ENCODE measurements around the gene ELMO3.

The ELMO3 gene

GRCh38 chr16:67176662-67177061, 22.3 kb upstream of the ELMO3 start:
- H3K4me1 ChIP-seq (ENCODE audit: insufficient read depth, low read length): peaks cover 9% of the 10 kb centered on the region; the same call in 1 of the 2 replicates
- no peak overlapping the region for H3K27ac ChIP-seq (ENCODE audit: low read length)
- H3K9me3 ChIP-seq (ENCODE audit: insufficient read depth, low read depth, low read length): no peaks in the 10 kb centered on the region
- no peaks in the 10 kb centered on the region for H3K36me3 ChIP-seq (ENCODE audit: insufficient read depth, low read depth, low read length)
- no peak overlapping the region for H3K9ac ChIP-seq (ENCODE audit: low read depth, low read length)
- no peak overlapping the region for H3K4me3 ChIP-seq (ENCODE audit: low read length)
- H3K27me3 ChIP-seq (ENCODE audit: insufficient read depth, low read length): peaks cover 77% of the 10 kb centered on the region

GRCh38 chr16:67177743-67178699, 20.9 kb upstream of the ELMO3 start:
- Histone ChIP-seq H3K4me1 (ENCODE audit: insufficient read depth, low read length) (peaks cover 9% of the 10 kb centered on the region; the same call in 1 of the 2 replicates), H3K27ac (ENCODE audit: low read length) (no peak overlapping the region), H3K4me3 (ENCODE audit: low read length) (peak overlapping the region; percentile 64), H3K27me3 (ENCODE audit: insufficient read depth, low read length) (peaks cover 63% of the 10 kb centered on the region), H3K9ac (ENCODE audit: low read depth, low read length) (no peak overlapping the region; the same call in 1 of the 2 replicates), H3K36me3 (ENCODE audit: insufficient read depth, low read depth, low read length) (no peaks in the 10 kb centered on the region), H3K9me3 (ENCODE audit: insufficient read depth, low read depth, low read length) (no peaks in the 10 kb centered on the region)

DNA sequence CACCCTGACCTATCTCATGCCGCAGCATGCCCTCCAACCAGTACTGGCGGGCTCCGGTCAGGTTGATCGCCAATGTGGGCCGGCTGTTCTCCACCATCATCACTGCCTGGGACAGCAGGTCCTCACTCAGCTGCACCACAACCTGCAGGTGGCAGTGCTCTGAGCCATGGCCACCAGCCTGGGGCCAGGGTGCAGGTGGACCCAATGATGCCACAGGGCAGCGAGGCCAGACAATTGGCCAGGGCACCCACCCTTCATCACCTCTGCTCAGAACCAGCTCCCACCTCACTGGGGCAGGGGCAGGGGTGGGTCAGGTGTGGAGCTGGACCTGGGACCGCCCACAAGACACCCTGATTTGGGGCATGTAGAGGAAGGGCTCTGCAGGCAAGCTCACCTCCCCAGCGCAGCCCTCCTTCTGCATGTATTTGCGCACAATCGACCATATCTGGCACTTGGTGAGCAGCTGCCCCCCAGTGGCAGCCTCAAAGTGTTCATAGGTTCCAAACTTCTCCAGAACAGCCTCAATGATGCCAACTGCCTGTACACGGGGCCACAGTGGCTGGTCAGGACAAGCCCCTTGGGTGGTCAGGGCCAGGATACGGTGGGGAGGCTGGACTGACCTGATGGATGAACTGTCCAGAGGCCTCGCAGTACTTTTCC, 19.4 kb upstream of the ELMO3 start:
- Histone ChIP-seq H3K4me1 (ENCODE audit: insufficient read depth, low read length) (peaks cover 4% of the 10 kb centered on the region; the same call in 1 of the 2 replicates), H3K9ac (ENCODE audit: low read depth, low read length) (no peak overlapping the region), H3K4me3 (ENCODE audit: low read length) (no peak overlapping the region), H3K36me3 (ENCODE audit: insufficient read depth, low read depth, low read length) (no peaks in the 10 kb centered on the region), H3K9me3 (ENCODE audit: insufficient read depth, low read depth, low read length) (no peaks in the 10 kb centered on the region), H3K27ac (ENCODE audit: low read length) (no peak overlapping the region), H3K27me3 (ENCODE audit: insufficient read depth, low read length) (peaks cover 54% of the 10 kb centered on the region)

DNA sequence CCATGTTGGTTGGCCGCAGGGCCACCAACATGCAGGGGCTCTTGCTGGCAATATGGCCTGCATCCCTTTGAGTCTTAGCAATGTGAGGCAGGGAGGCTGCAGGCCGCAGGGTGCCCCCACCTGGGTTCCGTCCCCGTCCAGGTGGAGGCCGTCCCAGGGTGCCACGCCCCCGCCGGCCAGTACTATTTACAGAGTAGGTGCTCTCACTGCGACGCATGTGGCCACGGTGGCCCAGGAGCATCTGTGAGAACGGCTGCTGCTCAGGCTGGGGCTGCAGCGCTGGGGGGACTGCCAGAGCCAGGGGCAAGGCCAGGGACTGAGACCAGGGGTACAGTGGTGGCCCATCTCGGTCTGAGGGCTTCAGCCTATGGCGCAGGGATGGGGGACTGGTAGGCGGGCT, 18.8 kb upstream of the ELMO3 start:
- peaks cover 54% of the 10 kb centered on the region for H3K27me3 ChIP-seq (ENCODE audit: insufficient read depth, low read length)
- no peak overlapping the region for H3K9ac ChIP-seq (ENCODE audit: low read depth, low read length)
- no peaks in the 10 kb centered on the region for H3K36me3 ChIP-seq (ENCODE audit: insufficient read depth, low read depth, low read length)
- peaks cover 4% of the 10 kb centered on the region; the same call in 1 of the 2 replicates for H3K4me1 ChIP-seq (ENCODE audit: insufficient read depth, low read length)
- H3K4me3 ChIP-seq (ENCODE audit: low read length): no peak overlapping the region
- no peak overlapping the region for H3K27ac ChIP-seq (ENCODE audit: low read length)
- H3K9me3 ChIP-seq (ENCODE audit: insufficient read depth, low read depth, low read length): no peaks in the 10 kb centered on the region

- Histone ChIP-seq H3K4me1 (ENCODE audit: insufficient read depth, low read length) (peaks cover 4% of the 10 kb centered on the region; the same call in 1 of the 2 replicates), H3K27me3 (ENCODE audit: insufficient read depth, low read length) (peaks cover 54% of the 10 kb centered on the region), H3K27ac (ENCODE audit: low read length) (no peak overlapping the region), H3K4me3 (ENCODE audit: low read length) (no peak overlapping the region), H3K9me3 (ENCODE audit: insufficient read depth, low read depth, low read length) (no peaks in the 10 kb centered on the region), H3K36me3 (ENCODE audit: insufficient read depth, low read depth, low read length) (no peaks in the 10 kb centered on the region), H3K9ac (ENCODE audit: low read depth, low read length) (no peak overlapping the region)
These were observed 17.6 kb upstream of the ELMO3 start for GRCh38 chr16:67181346-67181745.

GRCh38 chr16:67182288-67182687, 16.6 kb upstream of the ELMO3 start:
- H3K27ac ChIP-seq (ENCODE audit: low read length): no peak overlapping the region
- peaks cover 7% of the 10 kb centered on the region; the same call in 1 of the 2 replicates for H3K4me1 ChIP-seq (ENCODE audit: insufficient read depth, low read length)
- H3K4me3 ChIP-seq (ENCODE audit: low read length): no peak overlapping the region
- no peaks in the 10 kb centered on the region for H3K36me3 ChIP-seq (ENCODE audit: insufficient read depth, low read depth, low read length)
- peaks cover 53% of the 10 kb centered on the region for H3K27me3 ChIP-seq (ENCODE audit: insufficient read depth, low read length)
- no peaks in the 10 kb centered on the region for H3K9me3 ChIP-seq (ENCODE audit: insufficient read depth, low read depth, low read length)
- H3K9ac ChIP-seq (ENCODE audit: low read depth, low read length): no peak overlapping the region

DNA sequence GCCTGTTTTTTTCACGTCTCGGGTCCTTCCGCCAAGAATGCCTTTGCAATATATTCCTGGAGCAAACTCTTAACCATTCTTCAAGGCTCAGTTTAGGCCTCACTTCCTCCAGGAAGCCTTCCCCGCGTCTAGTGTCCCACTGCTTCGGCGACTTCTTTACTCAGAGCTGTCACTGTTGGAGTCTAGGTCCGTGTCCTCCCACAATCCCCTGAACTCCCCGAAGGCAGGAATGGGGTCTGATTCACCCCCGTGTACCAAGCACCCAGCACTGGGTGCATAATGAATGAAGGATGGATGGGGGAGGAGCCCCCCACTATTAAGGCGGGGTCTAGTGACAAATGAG, 15.7 kb upstream of the ELMO3 start:
- Histone ChIP-seq H3K4me1 (ENCODE audit: insufficient read depth, low read length) (peaks cover 3% of the 10 kb centered on the region; the same call in 1 of the 2 replicates), H3K36me3 (ENCODE audit: insufficient read depth, low read depth, low read length) (no peaks in the 10 kb centered on the region), H3K27me3 (ENCODE audit: insufficient read depth, low read length) (peaks cover 46% of the 10 kb centered on the region), H3K27ac (ENCODE audit: low read length) (no peak overlapping the region), H3K4me3 (ENCODE audit: low read length) (peak overlapping the region; percentile 84), H3K9me3 (ENCODE audit: insufficient read depth, low read depth, low read length) (no peaks in the 10 kb centered on the region), H3K9ac (ENCODE audit: low read depth, low read length) (peak overlapping the region; percentile 86; the same call in 1 of the 2 replicates)

DNA sequence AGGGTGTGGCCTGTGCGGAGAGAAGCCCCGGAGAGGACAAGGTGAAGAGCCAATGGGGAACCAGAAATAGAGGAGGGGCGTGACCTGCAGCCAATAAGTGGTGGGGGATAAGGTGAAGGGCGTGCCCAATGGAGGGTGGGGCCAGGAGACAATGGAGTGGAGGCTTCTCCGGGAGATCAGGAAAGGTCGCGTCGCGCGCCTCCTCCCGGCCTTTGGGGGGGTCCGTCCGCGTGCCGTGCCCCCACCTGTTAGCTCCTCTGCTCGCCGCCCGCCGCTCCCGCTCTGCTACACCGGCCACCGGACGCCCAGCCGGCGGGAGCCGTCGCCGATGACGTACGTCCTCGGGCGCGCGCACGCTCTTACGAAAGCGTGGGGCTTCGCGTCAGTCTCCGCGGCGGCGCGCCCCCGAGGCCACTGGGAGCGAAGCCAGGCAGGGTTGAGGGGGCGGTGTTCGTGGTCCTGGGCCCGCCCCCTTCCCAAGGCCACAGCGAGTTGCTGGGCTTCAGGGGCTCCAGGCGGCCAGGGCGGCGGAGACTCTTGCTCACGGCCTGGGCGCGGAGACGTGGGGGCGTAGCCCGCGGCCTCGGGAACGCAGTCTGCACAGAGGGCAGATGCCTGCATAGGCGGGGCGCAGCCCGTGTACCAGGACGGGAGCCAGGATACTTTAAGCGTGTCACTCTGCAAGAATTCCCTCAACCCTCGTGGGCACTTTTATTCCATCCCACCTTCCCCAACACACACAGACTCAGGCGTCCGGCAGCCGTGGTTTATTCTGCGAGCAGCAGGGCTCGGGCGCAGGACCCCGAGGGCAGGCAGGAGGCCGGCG, 15.1 kb upstream of the ELMO3 start, which contains the start of gene MATCAP1:
Gene MATCAP1 (minus strand): TSS at position 337 of the 826 bp plus-strand sequence. CDS start 3,353 bp downstream, outside the sequence.
- H3K36me3 ChIP-seq (ENCODE audit: insufficient read depth, low read depth, low read length): no peaks in the 10 kb centered on the region
- H3K4me3 ChIP-seq (ENCODE audit: low read length): peak within 1 kb of the TSS; percentile 84
- peak within 1 kb of the TSS; percentile 89 for H3K27ac ChIP-seq (ENCODE audit: low read length)
- H3K27me3 ChIP-seq (ENCODE audit: insufficient read depth, low read length): peaks cover 41% of the 10 kb centered on the region
- H3K9ac ChIP-seq (ENCODE audit: low read depth, low read length): peak within 1 kb of the TSS; percentile 86; the same call in 1 of the 2 replicates
- no peaks in the 10 kb centered on the region for H3K9me3 ChIP-seq (ENCODE audit: insufficient read depth, low read depth, low read length)
- H3K4me1 ChIP-seq (ENCODE audit: insufficient read depth, low read length): peaks cover 3% of the 10 kb centered on the region; the same call in 1 of the 2 replicates

DNA sequence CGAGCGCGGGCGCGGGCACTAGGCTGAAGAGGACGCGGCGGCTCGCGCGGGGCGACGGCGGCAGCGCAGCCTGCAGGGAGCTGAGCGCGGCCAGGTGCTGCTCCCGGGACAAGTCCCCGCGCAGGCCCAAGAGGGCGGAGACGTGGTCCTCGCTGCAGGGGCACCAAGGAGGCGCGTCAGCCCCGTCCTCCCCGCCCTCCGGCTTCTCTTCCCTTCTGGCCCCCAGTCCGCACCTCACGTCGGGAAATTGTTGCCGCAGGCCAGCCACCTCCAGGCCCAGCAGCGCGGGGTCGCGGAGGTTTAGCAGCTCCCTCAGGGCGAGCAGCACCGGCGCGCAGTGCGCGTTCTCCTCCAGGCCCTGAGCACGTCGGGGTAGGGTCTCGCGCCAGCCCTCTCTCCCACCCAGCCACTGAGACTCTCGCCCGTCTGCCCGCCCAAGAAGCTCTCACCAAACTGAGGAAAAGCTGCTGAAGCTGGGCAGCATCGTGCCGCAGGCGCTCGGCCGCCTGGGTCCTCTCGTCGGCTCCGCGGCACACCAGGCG, 14.4 kb upstream of the ELMO3 start:
- peaks cover 34% of the 10 kb centered on the region for H3K27me3 ChIP-seq (ENCODE audit: insufficient read depth, low read length)
- peak overlapping the region; percentile 84; the same call in 1 of the 2 replicates for H3K4me3 ChIP-seq (ENCODE audit: low read length)
- no peak overlapping the region for H3K27ac ChIP-seq (ENCODE audit: low read length)
- no peaks in the 10 kb centered on the region for H3K9me3 ChIP-seq (ENCODE audit: insufficient read depth, low read depth, low read length)
- H3K36me3 ChIP-seq (ENCODE audit: insufficient read depth, low read depth, low read length): no peaks in the 10 kb centered on the region
- H3K9ac ChIP-seq (ENCODE audit: low read depth, low read length): no peak overlapping the region
- peaks cover 3% of the 10 kb centered on the region; the same call in 1 of the 2 replicates for H3K4me1 ChIP-seq (ENCODE audit: insufficient read depth, low read length)

- H3K27ac ChIP-seq (ENCODE audit: low read length): no peak overlapping the region
- H3K9ac ChIP-seq (ENCODE audit: low read depth, low read length): no peak overlapping the region
- peaks cover 33% of the 10 kb centered on the region for H3K27me3 ChIP-seq (ENCODE audit: insufficient read depth, low read length)
- H3K4me1 ChIP-seq (ENCODE audit: insufficient read depth, low read length): peaks cover 3% of the 10 kb centered on the region; the same call in 1 of the 2 replicates
- H3K4me3 ChIP-seq (ENCODE audit: low read length): peak overlapping the region; percentile 84; the same call in 1 of the 2 replicates
- no peaks in the 10 kb centered on the region for H3K9me3 ChIP-seq (ENCODE audit: insufficient read depth, low read depth, low read length)
- H3K36me3 ChIP-seq (ENCODE audit: insufficient read depth, low read depth, low read length): no peaks in the 10 kb centered on the region
These were observed 13.8 kb upstream of the ELMO3 start for GRCh38 chr16:67184995-67185650.

Measured in iPS-20b (cell line).